Measurements from ENCODE around the gene LDHD.

Gene LDHD

GRCh38 chr16:75088934-75089333 lies 27.6 kb downstream of the LDHD start:
- H3K36me3 ChIP-seq (ENCODE audit: insufficient read depth, low read length), result no peaks in the 10 kb centered on the region
- H3K27me3 ChIP-seq (ENCODE audit: insufficient read depth, low read length), result peaks cover 9% of the 10 kb centered on the region; the same call in 1 of the 2 replicates
- no peak overlapping the region for H3K4me3 ChIP-seq (ENCODE audit: low read depth, low read length, poor library complexity, severe bottlenecking)

GRCh38 chr16:75088216-75088615 lies 28.4 kb downstream of the LDHD start:
- Histone ChIP-seq H3K4me3 (ENCODE audit: low read depth, low read length, poor library complexity, severe bottlenecking) (no peak overlapping the region), H3K4me1 (ENCODE audit: insufficient read depth, low read length, severe bottlenecking) (no peaks in the 10 kb centered on the region), H4K20me1 (ENCODE audit: insufficient read depth, low read length) (no peaks in the 10 kb centered on the region), H3K9me3 (ENCODE audit: low read length) (no peaks in the 10 kb centered on the region), H2AFZ (ENCODE audit: low read length) (no peak overlapping the region), H3K27ac (ENCODE audit: low read depth, low read length, poor library complexity, severe bottlenecking) (no peak overlapping the region), H3F3A (ENCODE audit: insufficient read depth, low read length) (no peaks in the 10 kb centered on the region), H3K9ac (ENCODE audit: low read length) (no peak overlapping the region), H3K36me3 (ENCODE audit: insufficient read depth, low read length) (no peaks in the 10 kb centered on the region), H3K79me2 (ENCODE audit: insufficient read depth, low read length) (no peaks in the 10 kb centered on the region), H3K27me3 (ENCODE audit: insufficient read depth, low read length) (peaks cover 9% of the 10 kb centered on the region; the same call in 1 of the 2 replicates), H3K4me2 (ENCODE audit: low read length) (no peak overlapping the region), H3K9me2 (ENCODE audit: low read depth, low read length) (no peaks in the 10 kb centered on the region)
- TF ChIP-seq CTCF (IDR thresholded peaks at IDR 0.05; ENCODE audit: low read length), result no peak
- no peak for TF ChIP-seq EZH2 (IDR thresholded peaks at IDR 0.05; ENCODE audit: borderline replicate concordance, low read length)

More at GRCh38 chr16:75088934-75089333, 27.6 kb downstream of the LDHD start:
- H3F3A ChIP-seq (ENCODE audit: insufficient read depth, low read length), result no peaks in the 10 kb centered on the region
- H3K9me3 ChIP-seq (ENCODE audit: low read length), result no peaks in the 10 kb centered on the region
- TF ChIP-seq CTCF (IDR thresholded peaks at IDR 0.05; ENCODE audit: low read length), result no peak
- TF ChIP-seq EZH2 (IDR thresholded peaks at IDR 0.05; ENCODE audit: borderline replicate concordance, low read length), result no peak
- no peaks in the 10 kb centered on the region for H3K9me2 ChIP-seq (ENCODE audit: low read depth, low read length)
- no peaks in the 10 kb centered on the region for H3K4me1 ChIP-seq (ENCODE audit: insufficient read depth, low read length, severe bottlenecking)
- no peak overlapping the region for H2AFZ ChIP-seq (ENCODE audit: low read length)
- no peaks in the 10 kb centered on the region for H4K20me1 ChIP-seq (ENCODE audit: insufficient read depth, low read length)
- H3K79me2 ChIP-seq (ENCODE audit: insufficient read depth, low read length), result no peaks in the 10 kb centered on the region
- no peak overlapping the region for H3K27ac ChIP-seq (ENCODE audit: low read depth, low read length, poor library complexity, severe bottlenecking)
- no peak overlapping the region for H3K4me2 ChIP-seq (ENCODE audit: low read length)
- H3K9ac ChIP-seq (ENCODE audit: low read length), result no peak overlapping the region

- peaks cover 7% of the 10 kb centered on the region; the same call in 1 of the 2 replicates for H3K27me3 ChIP-seq (ENCODE audit: insufficient read depth, low read length)
- H2AFZ ChIP-seq (ENCODE audit: low read length), result no peak overlapping the region
- no peaks in the 10 kb centered on the region for H3F3A ChIP-seq (ENCODE audit: insufficient read depth, low read length)
- H3K4me2 ChIP-seq (ENCODE audit: low read length), result no peak overlapping the region
- H3K27ac ChIP-seq (ENCODE audit: low read depth, low read length, poor library complexity, severe bottlenecking), result no peak overlapping the region
- no peak overlapping the region for H3K9ac ChIP-seq (ENCODE audit: low read length)
- no peaks in the 10 kb centered on the region for H3K9me3 ChIP-seq (ENCODE audit: low read length)
- H4K20me1 ChIP-seq (ENCODE audit: insufficient read depth, low read length), result no peaks in the 10 kb centered on the region
- no peaks in the 10 kb centered on the region for H3K9me2 ChIP-seq (ENCODE audit: low read depth, low read length)
- TF ChIP-seq EZH2 (IDR thresholded peaks at IDR 0.05; ENCODE audit: borderline replicate concordance, low read length) (no peak), CTCF (IDR thresholded peaks at IDR 0.05; ENCODE audit: low read length) (no peak)
- H3K4me1 ChIP-seq (ENCODE audit: insufficient read depth, low read length, severe bottlenecking), result no peaks in the 10 kb centered on the region
- H3K79me2 ChIP-seq (ENCODE audit: insufficient read depth, low read length), result no peaks in the 10 kb centered on the region
- no peaks in the 10 kb centered on the region for H3K36me3 ChIP-seq (ENCODE audit: insufficient read depth, low read length)
- no peak overlapping the region for H3K4me3 ChIP-seq (ENCODE audit: low read depth, low read length, poor library complexity, severe bottlenecking)
Observed at GRCh38 chr16:75087375-75087979, 29.1 kb downstream of the LDHD start.

All from OCI-LY1 (cell line).